Colonic mucosa (tissue), 4 donors: ENCODE measurements around the gene GRAP2. TPM values are rescaled to one million over a fixed set of nuclear protein-coding genes. Genes with fewer than 3 reads are reported as not detected.

Source experiments
- DNase-seq: peaks from one replicate; pipeline ENCODE4 v3.0.0-alpha.2; 2020
- H3K27ac ChIP-seq: fragments of 200-600 bp; one replicate; pipeline ENCODE4 v1.8.0; 2021
- H3K27me3 ChIP-seq: fragments of 200-600 bp; one replicate; pipeline ENCODE4 v1.8.0; 2021
- H3K36me3 ChIP-seq: fragments of 200-600 bp; one replicate; pipeline ENCODE4 v1.8.0; 2021
- H3K4me1 ChIP-seq: fragments of 200-600 bp; one replicate; pipeline ENCODE4 v1.8.0; 2021; ENCODE audit warnings: mild to moderate bottlenecking
- H3K4me3 ChIP-seq: fragments of 200-600 bp; one replicate; pipeline ENCODE4 v1.8.0; 2021
- H3K9ac ChIP-seq, 2 donors: one replicate each; pipeline ENCODE4 v1.7.0; 2013; ENCODE audit warnings: control low read depth in 2 of 2, low read depth in 2 of 2, low read length in 2 of 2
- H3K9me3 ChIP-seq: fragments of 200-600 bp; one replicate; pipeline ENCODE4 v1.8.0; 2021
- intact Hi-C: fragments of 100-400 bp; cut with DNase I; formaldehyde crosslinking; loops from one replicate; pipeline ENCODE4 v1.14.1; 2022
- total RNA-seq, 2 donors: library from RNA; stranded (reverse); fragmentation: NEBNext Ultra II Directional in 1 of 2; extraction: Animal tissue kit (Norgen Biotek cat#: 25700) in 1 of 2; gene quantifications; one replicate each; pipeline ENCODE4 v1.2.1, GENCODE V29; 2021
- TF ChIP-seq, protein P1 (sequence below): fragments of 200-600 bp; IDR thresholded peaks from one replicate; pipeline ENCODE4 v1.8.0; 2022; ENCODE audit warnings: antibody characterized with exemption, mild to moderate bottlenecking
- donor health status: healthy.
- donor health status: DM: no; HTN: no; CAD: no.
- donor health status: DM: no; HTN: no; CAD: no.

GRAP2 gene
- total RNA-seq: 1 to 10 TPM; 2.1 to 4.2 TPM

DNA sequence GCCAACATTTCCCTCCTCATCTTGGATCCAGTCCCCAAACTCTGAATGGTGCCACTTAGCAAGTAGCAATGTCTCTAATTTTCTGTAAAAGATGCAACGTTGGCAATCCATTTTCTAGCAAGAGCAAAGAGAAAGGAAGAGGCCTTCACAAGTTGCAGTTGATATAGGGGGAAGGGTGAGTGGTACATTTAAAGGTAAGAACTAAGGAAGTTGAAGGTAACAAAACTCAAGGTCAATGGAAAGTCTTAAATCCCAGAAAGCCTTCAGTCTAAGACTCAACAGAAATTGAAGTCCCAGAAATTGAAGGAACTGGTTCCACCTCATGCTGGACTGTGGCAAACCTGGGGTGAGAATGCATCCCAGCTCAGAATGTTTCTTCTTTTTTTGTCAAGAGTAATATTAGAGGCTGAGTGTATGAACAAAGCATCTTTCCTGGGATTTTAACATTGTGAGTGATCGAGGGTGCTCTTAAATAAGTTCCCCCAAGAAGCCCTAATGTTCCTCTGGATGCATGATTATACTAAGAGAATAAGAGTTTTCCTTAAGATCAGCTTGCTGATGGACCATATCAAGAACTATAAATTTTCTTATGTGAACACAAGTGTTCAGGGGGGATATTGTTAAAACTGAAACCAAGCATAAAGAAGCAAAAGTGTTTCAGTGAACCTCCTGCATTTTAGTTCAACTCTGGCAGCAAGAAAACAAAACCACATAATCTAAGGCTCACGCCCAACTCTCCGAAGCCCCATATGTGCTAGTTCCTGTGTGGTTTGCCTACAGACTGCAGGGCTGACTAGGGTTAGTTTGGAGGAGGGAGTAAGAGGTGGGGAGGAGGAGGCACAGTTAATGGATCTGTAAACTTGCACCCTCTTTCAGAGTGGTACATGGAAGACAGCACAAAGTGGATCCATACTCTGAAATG lies at the start of gene GRAP2:
GRAP2 (plus strand) TSS at position 779 of the 922 bp plus-strand sequence. CDS start 46,023 bp downstream, outside the sequence.
- Histone ChIP-seq H3K4me1 (no peaks in the 10 kb centered on the region), H3K4me3 (no peak within 1 kb of the TSS), H3K9me3 (no peaks in the 10 kb centered on the region), H3K27me3 (no peaks in the 10 kb centered on the region), H3K27ac (no peak within 1 kb of the TSS), H3K9ac (no peak within 1 kb of the TSS), H3K36me3 (no peaks in the 10 kb centered on the region)
- no peak for DNase-seq
- TF ChIP-seq, protein P1, sequence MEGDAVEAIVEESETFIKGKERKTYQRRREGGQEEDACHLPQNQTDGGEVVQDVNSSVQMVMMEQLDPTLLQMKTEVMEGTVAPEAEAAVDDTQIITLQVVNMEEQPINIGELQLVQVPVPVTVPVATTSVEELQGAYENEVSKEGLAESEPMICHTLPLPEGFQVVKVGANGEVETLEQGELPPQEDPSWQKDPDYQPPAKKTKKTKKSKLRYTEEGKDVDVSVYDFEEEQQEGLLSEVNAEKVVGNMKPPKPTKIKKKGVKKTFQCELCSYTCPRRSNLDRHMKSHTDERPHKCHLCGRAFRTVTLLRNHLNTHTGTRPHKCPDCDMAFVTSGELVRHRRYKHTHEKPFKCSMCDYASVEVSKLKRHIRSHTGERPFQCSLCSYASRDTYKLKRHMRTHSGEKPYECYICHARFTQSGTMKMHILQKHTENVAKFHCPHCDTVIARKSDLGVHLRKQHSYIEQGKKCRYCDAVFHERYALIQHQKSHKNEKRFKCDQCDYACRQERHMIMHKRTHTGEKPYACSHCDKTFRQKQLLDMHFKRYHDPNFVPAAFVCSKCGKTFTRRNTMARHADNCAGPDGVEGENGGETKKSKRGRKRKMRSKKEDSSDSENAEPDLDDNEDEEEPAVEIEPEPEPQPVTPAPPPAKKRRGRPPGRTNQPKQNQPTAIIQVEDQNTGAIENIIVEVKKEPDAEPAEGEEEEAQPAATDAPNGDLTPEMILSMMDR: no peak
- intact Hi-C loops: no loop called here

DNA sequence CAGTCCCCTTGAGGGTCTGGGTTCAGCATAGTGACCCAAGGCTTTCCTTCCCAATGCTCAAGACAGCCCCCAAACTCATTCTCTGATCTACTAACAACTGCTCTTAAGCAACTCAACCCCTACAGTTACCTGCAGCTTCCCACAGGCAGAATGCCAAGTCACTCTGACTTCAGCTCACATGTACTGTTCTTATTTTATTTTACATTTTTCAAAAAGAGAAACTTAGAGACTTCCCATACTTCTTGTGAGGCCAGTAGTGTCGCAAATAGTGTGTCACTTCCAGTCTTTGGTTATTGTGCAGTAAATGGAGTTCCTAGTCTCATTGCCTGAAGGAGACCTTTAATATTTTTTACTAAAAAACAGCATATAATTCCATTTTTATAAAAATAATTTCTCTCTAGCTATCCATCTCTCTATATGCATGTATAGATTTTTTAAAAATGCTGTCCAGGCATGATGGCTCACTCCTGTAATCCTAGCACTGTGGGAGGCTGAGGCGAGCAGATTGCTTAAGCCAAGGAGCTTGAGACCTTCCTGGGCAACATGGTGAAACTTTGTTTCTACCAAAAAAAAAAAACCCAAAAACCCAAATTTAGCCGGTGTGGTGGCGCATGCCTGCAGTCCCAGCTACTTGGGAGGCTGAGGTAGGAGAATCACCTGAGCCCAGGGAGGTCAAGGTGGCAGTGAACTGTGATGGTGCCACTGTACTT lies 49.1 kb upstream of the GRAP2 start:
- H3K36me3 ChIP-seq: no peaks in the 10 kb centered on the region
- H3K9ac ChIP-seq: no peak overlapping the region
- no peaks in the 10 kb centered on the region for H3K9me3 ChIP-seq
- intact Hi-C loops: no loop called here
- TF ChIP-seq, protein P1: no peak
- no peak for DNase-seq
- H3K4me1 ChIP-seq: no peaks in the 10 kb centered on the region
- no peaks in the 10 kb centered on the region for H3K27me3 ChIP-seq
- H3K4me3 ChIP-seq: no peak overlapping the region
- H3K27ac ChIP-seq: no peak overlapping the region

DNA sequence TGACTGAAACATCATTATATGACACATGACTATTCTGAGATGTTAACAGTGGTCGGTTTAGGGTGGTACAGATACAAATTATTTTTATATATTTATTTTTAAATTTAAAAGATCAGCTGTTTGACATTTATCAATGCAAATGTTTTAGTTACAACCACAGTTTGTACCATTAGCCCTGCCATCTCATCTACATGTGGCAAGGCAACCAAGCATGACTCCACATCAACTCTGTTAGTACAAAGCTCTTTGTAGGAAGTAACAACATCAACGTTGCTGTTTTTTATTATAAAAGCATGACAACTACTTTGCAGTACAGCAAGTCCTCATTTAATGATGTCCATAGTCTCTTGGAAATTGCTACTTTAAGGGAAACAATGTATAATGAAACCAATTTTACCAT lies 48.1 kb upstream of the GRAP2 start:
- Histone ChIP-seq H3K9ac (no peak overlapping the region), H3K27ac (no peak overlapping the region), H3K27me3 (no peaks in the 10 kb centered on the region), H3K36me3 (no peaks in the 10 kb centered on the region), H3K4me3 (no peak overlapping the region), H3K9me3 (no peaks in the 10 kb centered on the region), H3K4me1 (no peaks in the 10 kb centered on the region)
- intact Hi-C loops: no loop called here
- TF ChIP-seq, protein P1: no peak
- no peak for DNase-seq

DNA sequence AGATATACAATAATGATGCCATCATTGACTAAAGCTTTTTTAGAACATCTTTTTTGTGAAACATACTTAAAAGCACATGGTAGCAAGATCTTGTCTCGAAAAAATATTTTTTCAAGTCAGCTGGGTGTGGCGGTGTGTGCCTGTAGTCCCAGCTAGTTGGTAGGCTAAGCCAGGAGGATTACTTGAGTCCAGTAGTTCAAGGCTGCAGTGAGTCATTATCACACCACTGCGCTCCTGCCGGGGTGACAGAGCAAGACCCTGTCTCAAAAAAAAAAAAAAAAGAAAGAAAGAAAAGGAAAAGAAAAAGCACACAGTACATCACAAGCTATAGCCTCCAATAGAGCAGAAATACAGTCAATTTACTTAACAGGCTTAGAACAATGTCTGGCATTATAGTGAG lies 44.3 kb upstream of the GRAP2 start:
- H3K9me3 ChIP-seq: no peaks in the 10 kb centered on the region
- H3K27me3 ChIP-seq: no peaks in the 10 kb centered on the region
- H3K4me3 ChIP-seq: no peak overlapping the region
- no peak for DNase-seq
- no peaks in the 10 kb centered on the region for H3K36me3 ChIP-seq
- H3K4me1 ChIP-seq: no peaks in the 10 kb centered on the region
- TF ChIP-seq, protein P1: no peak
- H3K9ac ChIP-seq: no peak overlapping the region
- H3K27ac ChIP-seq: no peak overlapping the region
- intact Hi-C loops: no loop called here

DNA sequence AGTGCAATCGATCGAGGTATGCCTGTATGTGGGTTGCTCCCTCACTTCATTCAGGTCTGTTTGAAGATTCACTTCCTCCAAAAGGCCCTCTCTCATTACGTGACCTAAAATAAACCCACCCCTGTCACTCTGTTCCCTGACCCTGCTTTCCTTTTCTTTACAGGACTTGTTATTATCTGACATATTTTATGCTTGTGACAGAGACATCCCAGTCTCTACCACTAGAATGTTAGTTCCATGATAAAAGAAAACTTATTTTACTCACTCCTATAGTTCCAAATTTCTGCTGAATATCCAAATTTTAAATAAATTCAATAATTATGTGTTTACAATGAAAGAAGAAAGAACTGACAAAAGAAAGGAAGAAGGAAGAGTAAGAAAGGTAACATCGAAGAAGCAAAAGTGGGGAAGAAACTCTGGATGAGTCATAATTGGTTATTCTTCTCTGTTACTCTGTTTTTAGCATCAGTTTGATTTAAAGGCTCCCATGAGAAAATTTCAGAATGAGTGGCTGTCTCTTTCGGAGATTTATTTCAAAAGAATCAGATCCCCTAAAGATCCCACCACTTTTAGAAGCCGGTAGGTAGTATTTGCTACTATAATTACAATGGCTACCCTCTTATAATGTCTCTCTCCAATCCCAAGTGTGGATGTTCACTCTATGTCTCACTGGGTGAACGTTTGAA lies 40.8 kb upstream of the GRAP2 start:
- H3K9ac ChIP-seq: no peak overlapping the region
- H3K36me3 ChIP-seq: no peaks in the 10 kb centered on the region
- intact Hi-C loops: no loop called here
- no peaks in the 10 kb centered on the region for H3K27me3 ChIP-seq
- H3K27ac ChIP-seq: no peak overlapping the region
- TF ChIP-seq, protein P1: no peak
- no peak for DNase-seq
- H3K9me3 ChIP-seq: no peaks in the 10 kb centered on the region
- H3K4me1 ChIP-seq: no peaks in the 10 kb centered on the region
- no peak overlapping the region for H3K4me3 ChIP-seq
